GM15510 (cell line): ENCODE results near the gene BTBD2.
A peak's percentile ranks its signal among the peaks of the same experiment; 100 is the strongest.

Source experiments
- POLR2A ChIP-seq: IDR thresholded peaks from 3 replicates; pipeline ENCODE4 v1.6.1; 2011; ENCODE audit warnings: borderline replicate concordance; ENCODE audit not compliant: insufficient read length; ENCODE audit errors: extremely low read depth

BTBD2 gene

GRCh38 chr19:1942934-1943555, 72.5 kb downstream of the BTBD2 start:
- no peak for TF ChIP-seq POLR2A

- TF ChIP-seq POLR2A: peak; percentile 37
These were observed 73.2 kb downstream of the BTBD2 start for GRCh38 chr19:1942078-1942933.

GRCh38 chr19:1941146-1942077, 74.1 kb downstream of the BTBD2 start, which contains the start of gene CSNK1G2:
Gene CSNK1G2, plus strand, starts transcription at chr19:1941172. Its CDS starts 28,601 bp downstream, at chr19:1969773.
- peak; percentile 33 for TF ChIP-seq POLR2A

- TF ChIP-seq POLR2A: no peak
These were observed 77.4 kb downstream of the BTBD2 start for GRCh38 chr19:1938071-1938470.

GRCh38 chr19:1936916-1937610, 78.5 kb downstream of the BTBD2 start:
- no peak for TF ChIP-seq POLR2A

GRCh38 chr19:1936430-1936829, 79.1 kb downstream of the BTBD2 start:
- no peak for TF ChIP-seq POLR2A

GRCh38 chr19:1935484-1936208, 79.9 kb downstream of the BTBD2 start:
- TF ChIP-seq POLR2A: no peak
